GM23338 (cell line): ENCODE measurements around the gene TNFSF13.

ENCODE experiments used
- CREB1 ChIP-seq: fragments of 250-450 bp; sonication (Bioruptor Pico); IDR thresholded peaks from 2 replicates; pipeline ENCODE4 v1.5.0; 2020; ENCODE audit warnings: low read depth, mild to moderate bottlenecking, moderate library complexity
- CTCF ChIP-seq, 2 experiments: fragments of 200-600 bp in 1 of 2; sonication (generic) in 1 of 2; conservative IDR thresholded peaks; 2 replicates each; pipeline versions ENCODE4 v1.5.1 to v1.6.1; 2016 to 2017; ENCODE audit warnings: antibody characterized with exemption in 2 of 2, low read depth in 2 of 2, mild to moderate bottlenecking in 2 of 2, moderate library complexity in 1 of 2
- ETS1 ChIP-seq: IDR thresholded peaks from 2 replicates; pipeline ENCODE4 v1.6.1; 2016; ENCODE audit warnings: antibody characterized with exemption
- EZH2 ChIP-seq: fragments of 200-600 bp; sonication (generic); IDR thresholded peaks from one replicate; pipeline ENCODE4 v1.8.0; 2017; ENCODE audit warnings: antibody characterized with exemption, mild to moderate bottlenecking, low read depth; ENCODE audit not compliant: unreplicated experiment
- EZH2phosphoT487 ChIP-seq: fragments of 200-600 bp; sonication (generic); IDR thresholded peaks from one replicate; pipeline ENCODE4 v1.8.1; 2018; ENCODE audit warnings: antibody characterized with exemption; ENCODE audit not compliant: unreplicated experiment
- JUNB ChIP-seq: IDR thresholded peaks from one replicate; pipeline ENCODE4 v1.6.1; 2016; ENCODE audit warnings: antibody characterized with exemption; ENCODE audit not compliant: unreplicated experiment
- NANOG ChIP-seq: IDR thresholded peaks from 2 replicates; pipeline ENCODE4 v1.6.1; 2016; ENCODE audit warnings: antibody characterized with exemption, borderline replicate concordance
- POLR2AphosphoS5 ChIP-seq: IDR thresholded peaks from 2 replicates; pipeline ENCODE4 v1.6.1; 2016; ENCODE audit warnings: antibody characterized with exemption, low read depth
- REST ChIP-seq: IDR thresholded peaks from one replicate; pipeline ENCODE4 v1.6.1; 2018; ENCODE audit warnings: antibody characterized with exemption; ENCODE audit not compliant: unreplicated experiment
- STAT1 ChIP-seq: IDR thresholded peaks from one replicate; pipeline ENCODE4 v1.6.1; 2016; ENCODE audit warnings: antibody characterized with exemption; ENCODE audit not compliant: unreplicated experiment
- ZNF114 ChIP-seq: fragments of 250-450 bp; sonication (Bioruptor Pico); IDR thresholded peaks from 2 replicates; pipeline ENCODE4 v1.5.0; 2020; ENCODE audit warnings: mild to moderate bottlenecking, moderate library complexity
- ZNF331 ChIP-seq: fragments of 250-450 bp; sonication (Bioruptor Pico); IDR thresholded peaks from 2 replicates; pipeline ENCODE4 v1.5.0; 2020; ENCODE audit warnings: low read depth, mild to moderate bottlenecking, moderate library complexity
- ZNF462 ChIP-seq: fragments of 250-450 bp; sonication (Bioruptor Pico); IDR thresholded peaks from 2 replicates; pipeline ENCODE4 v1.5.0; 2020; ENCODE audit warnings: mild to moderate bottlenecking, moderate library complexity

GRCh38 chr17:7589891-7590691 is 31.5 kb downstream of the TNFSF13 start, which contains the start of gene SOX15:
- no peak for TF ChIP-seq EZH2phosphoT487
- TF ChIP-seq EZH2, result no peak
- TF ChIP-seq CTCF (conservative IDR thresholded peaks at IDR 0.05; ENCODE audit: low read depth in 2 of 2), result no peak
- TF ChIP-seq REST, result no peak
- TF ChIP-seq NANOG, result no peak
- no peak for TF ChIP-seq STAT1
- TF ChIP-seq POLR2AphosphoS5, result peak; percentile 76
- no peak for TF ChIP-seq JUNB
- no peak for TF ChIP-seq ETS1
- no peak for TF ChIP-seq ZNF462 (CRISPR knock-in tag)
- TF ChIP-seq CREB1 (CRISPR knock-in tag), result no peak
- no peak for TF ChIP-seq ZNF331
- no peak for TF ChIP-seq ZNF114
